ENCODE measurements around the gene CACNA2D4. TPM values are rescaled to one million over a fixed set of nuclear protein-coding genes. Genes with fewer than 3 reads are reported as not detected.

CACNA2D4 gene
- polyA plus RNA-seq, 2 donors: 0.84 to 0.89 TPM

DNA sequence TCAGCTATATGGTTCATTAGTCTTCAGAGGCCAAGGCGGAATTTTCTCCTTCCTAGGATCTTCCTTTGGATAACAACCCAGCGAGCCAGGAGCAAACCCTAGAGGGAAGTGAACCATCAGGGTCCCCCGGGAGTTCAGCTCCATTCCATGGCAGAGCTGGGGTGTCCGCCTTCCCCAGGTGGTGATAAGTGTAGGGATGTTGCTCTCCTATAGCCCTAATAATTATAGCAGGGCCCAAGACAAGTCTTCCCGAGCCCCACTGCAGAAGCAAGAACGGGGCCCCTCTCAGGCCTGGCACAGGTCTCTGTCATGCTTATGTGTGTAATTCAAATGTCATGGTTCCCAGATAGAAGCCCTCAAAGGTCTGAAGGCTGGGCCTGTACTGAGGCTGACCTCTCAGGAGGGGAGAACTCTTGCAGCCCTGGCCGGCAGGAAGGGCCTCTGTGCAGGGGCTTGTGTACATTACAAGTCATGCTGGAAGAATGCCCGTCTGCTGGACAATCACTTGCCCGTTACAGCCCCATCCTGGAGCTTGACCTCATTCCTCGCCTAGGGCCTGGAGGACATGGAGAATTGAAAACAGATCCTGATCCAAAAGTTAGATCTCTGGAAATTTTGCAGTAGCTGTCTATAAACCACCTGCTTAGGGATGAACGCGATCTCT is 80.8 kb downstream of the CACNA2D4 start:
- Histone ChIP-seq H3K4me1 (ENCODE audit: control insufficient read depth in 2 of 2, insufficient read depth in 2 of 2, low read length in 1 of 2) (no peaks in the 10 kb centered on the region), H3K9me3 (ENCODE audit: control insufficient read depth in 2 of 2, insufficient read depth in 1 of 2, low read depth in 1 of 2, low read length in 1 of 2) (no peaks in the 10 kb centered on the region), H3K4me3 (ENCODE audit: low read depth in 1 of 2, low read length in 2 of 2) (no peak overlapping the region), H3K27ac (ENCODE audit: low read depth in 2 of 2, low read length in 1 of 2) (no peak overlapping the region), H3K27me3 (ENCODE audit: control insufficient read depth in 1 of 2, insufficient read depth in 2 of 2, low read length in 2 of 2) (no peaks in the 10 kb centered on the region), H3K36me3 (ENCODE audit: control insufficient read depth in 2 of 2, insufficient read depth in 2 of 2, low read length in 1 of 2) (no peaks in the 10 kb centered on the region)
- 83 to 88% methylated on average over 12 of the region's 12 CpGs for WGBS, 2 donors

DNA sequence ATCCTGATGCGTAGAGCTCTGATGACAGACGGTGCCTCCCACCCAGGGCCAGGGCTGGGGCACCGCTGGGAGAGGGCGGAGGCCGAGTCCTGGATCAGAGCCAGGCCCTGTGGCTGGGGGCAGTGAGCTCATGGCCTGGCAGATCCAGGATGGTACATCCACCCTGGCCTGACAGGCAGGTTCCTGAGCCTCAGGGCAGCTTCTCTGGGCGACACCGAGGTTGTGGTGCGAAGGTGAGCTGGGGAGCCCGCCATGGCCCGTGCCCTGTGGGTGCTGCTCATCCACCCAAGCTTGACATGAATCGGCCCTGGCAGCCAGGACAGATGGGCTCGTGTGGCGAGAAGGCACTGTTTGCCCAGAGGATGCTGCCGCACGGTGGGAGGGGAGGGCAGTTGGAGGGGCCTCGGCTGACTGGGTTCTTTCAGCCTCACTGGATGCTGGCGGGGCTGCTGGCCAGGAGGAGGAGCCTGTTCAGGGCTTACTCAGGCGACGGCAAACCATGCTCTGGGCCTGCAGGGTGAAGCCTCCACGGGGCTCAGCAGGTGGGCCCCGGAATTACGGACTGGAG is 81.5 kb downstream of the CACNA2D4 start:
- 50 to 54% methylated on average over 21 to 22 of the region's 22 CpGs for WGBS, 2 donors
- H3K27ac ChIP-seq (ENCODE audit: low read depth in 2 of 2, low read length in 1 of 2): no peak overlapping the region
- H3K27me3 ChIP-seq (ENCODE audit: control insufficient read depth in 1 of 2, insufficient read depth in 2 of 2, low read length in 2 of 2): no peaks in the 10 kb centered on the region

DNA sequence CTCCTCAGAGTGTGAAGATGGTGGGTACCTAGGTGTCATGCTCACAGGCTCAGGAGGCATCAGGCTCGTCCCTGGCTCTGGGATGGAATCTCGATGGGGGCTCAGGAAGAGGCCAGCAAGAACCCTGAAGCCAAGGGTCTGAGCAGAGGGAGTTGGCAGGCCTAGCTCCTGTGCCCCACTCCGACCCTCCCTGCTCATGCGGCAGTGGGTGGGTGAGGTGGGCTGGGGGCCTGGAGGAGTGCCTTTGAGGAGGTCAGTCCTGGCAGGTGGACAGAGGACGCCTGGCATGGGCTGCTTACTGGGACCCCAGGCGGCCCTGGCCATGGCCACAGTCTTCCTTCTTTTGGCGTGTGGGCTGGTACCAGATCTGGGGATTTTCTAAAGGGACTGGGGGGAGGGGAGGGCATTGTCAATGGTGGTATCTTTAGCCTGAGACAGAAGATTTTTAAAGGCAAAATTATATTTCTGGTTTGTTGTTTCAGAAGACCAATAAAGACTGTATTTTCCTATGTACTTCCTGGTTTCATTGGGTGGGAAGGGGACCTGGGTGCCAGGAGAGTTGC is 82.1 kb downstream of the CACNA2D4 start:
- H3K9me3 ChIP-seq (ENCODE audit: control insufficient read depth in 2 of 2, insufficient read depth in 1 of 2, low read depth in 1 of 2, low read length in 1 of 2): no peaks in the 10 kb centered on the region
- no peak overlapping the region for H3K4me3 ChIP-seq (ENCODE audit: low read depth in 1 of 2, low read length in 2 of 2)
- no peaks in the 10 kb centered on the region for H3K36me3 ChIP-seq (ENCODE audit: control insufficient read depth in 2 of 2, insufficient read depth in 2 of 2, low read length in 1 of 2)
- H3K27me3 ChIP-seq (ENCODE audit: control insufficient read depth in 1 of 2, insufficient read depth in 2 of 2, low read length in 2 of 2): peaks cover 0 to 1% of the 10 kb centered on the region in 2 donors
- H3K4me1 ChIP-seq (ENCODE audit: control insufficient read depth in 2 of 2, insufficient read depth in 2 of 2, low read length in 1 of 2): peaks cover 1% of the 10 kb centered on the region in 2 donors
- WGBS, 2 donors: 69 to 79% methylated on average over 7 of the region's 7 CpGs
- no peak overlapping the region for H3K27ac ChIP-seq (ENCODE audit: low read depth in 2 of 2, low read length in 1 of 2)

More for the DNA sequence above, 81.5 kb downstream of the CACNA2D4 start:
- no peak overlapping the region for H3K4me3 ChIP-seq (ENCODE audit: low read depth in 1 of 2, low read length in 2 of 2)
- no peaks in the 10 kb centered on the region for H3K4me1 ChIP-seq (ENCODE audit: control insufficient read depth in 2 of 2, insufficient read depth in 2 of 2, low read length in 1 of 2)
- H3K9me3 ChIP-seq (ENCODE audit: control insufficient read depth in 2 of 2, insufficient read depth in 1 of 2, low read depth in 1 of 2, low read length in 1 of 2): no peaks in the 10 kb centered on the region
- no peaks in the 10 kb centered on the region for H3K36me3 ChIP-seq (ENCODE audit: control insufficient read depth in 2 of 2, insufficient read depth in 2 of 2, low read length in 1 of 2)

DNA sequence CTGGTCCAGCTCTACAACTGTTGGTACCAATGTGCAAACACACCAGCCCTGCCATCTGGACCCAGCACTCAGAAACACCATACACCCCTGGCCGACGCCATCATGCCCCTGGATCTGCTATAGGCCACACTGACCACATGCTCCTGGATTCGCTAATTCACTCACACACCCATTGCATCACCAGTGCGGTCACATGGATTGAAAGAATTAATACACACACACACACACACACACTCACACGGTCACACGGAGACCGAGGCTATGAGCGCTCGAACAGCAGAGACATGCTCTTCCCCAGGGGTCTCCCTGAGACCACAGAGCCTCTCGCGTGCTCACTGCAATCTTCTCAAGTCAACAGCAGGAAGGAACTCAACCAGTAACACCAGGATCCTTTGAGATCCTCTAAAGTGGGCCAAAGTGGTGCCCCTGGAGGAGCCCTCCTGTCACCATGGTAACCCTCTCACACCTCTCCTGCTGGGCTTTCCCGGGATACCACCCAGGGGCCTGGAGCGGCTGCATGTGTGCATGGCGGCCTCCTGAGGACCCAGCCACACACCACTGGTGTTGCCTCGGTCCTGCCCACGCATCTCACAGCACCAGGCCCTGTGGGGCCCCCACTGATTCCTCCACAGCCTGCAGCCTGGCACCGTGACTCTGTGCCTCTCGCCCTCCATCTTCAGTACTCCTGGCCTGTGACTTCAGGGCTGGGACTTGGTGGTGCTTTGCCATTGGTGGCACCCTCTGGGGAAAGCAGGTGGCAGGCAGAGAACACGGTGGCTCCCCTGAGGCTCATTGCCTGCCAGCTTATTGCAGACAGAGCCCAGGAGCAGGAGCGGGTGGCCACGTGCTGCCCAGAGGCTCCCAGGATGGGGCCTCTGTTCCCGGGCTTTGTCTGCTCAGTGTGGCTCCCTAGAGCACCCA is 83.0 kb downstream of the CACNA2D4 start:
- WGBS, 2 donors: 77 to 82% methylated on average over 22 of the region's 22 CpGs
- Histone ChIP-seq H3K27me3 (ENCODE audit: control insufficient read depth in 1 of 2, insufficient read depth in 2 of 2, low read length in 2 of 2) (peaks cover 0 to 3% of the 10 kb centered on the region in 2 donors), H3K4me1 (ENCODE audit: control insufficient read depth in 2 of 2, insufficient read depth in 2 of 2, low read length in 1 of 2) (peaks cover 7% of the 10 kb centered on the region in 2 donors), H3K9me3 (ENCODE audit: control insufficient read depth in 2 of 2, insufficient read depth in 1 of 2, low read depth in 1 of 2, low read length in 1 of 2) (no peaks in the 10 kb centered on the region), H3K36me3 (ENCODE audit: control insufficient read depth in 2 of 2, insufficient read depth in 2 of 2, low read length in 1 of 2) (no peaks in the 10 kb centered on the region), H3K4me3 (ENCODE audit: low read depth in 1 of 2, low read length in 2 of 2) (no peak overlapping the region), H3K27ac (ENCODE audit: low read depth in 2 of 2, low read length in 1 of 2) (no peak overlapping the region)

DNA sequence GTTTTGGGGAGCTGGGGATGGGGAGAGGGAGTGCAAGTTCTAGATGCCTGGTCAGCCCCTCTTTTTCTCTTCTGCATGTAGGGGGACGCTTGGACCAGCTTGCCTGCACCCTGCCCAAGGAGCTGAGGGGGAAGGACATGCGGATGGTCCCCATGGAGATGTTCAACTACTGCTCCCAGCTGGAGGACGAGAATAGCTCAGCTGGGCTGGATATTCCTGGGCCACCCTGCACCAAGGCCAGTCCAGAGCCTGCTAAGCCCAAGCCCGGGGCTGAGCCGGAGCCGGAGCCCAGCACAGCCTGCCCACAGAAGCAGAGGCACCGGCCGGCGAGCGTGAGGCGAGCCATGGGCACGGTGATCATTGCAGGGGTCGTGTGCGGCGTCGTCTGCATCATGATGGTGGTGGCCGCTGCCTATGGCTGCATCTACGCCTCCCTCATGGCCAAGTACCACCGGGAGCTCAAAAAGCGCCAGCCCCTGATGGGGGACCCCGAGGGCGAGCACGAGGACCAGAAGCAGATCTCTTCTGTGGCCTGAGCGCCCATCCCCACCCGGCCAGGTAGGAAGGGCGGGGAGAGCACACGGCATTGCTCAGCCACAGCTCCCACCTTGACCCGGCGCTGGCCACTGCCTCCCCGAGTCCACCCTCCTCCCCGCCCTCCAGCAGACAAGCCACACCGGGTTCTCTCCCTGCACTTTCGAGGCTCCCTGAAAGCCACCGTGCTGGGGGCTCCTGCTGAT is 84.1 kb downstream of the CACNA2D4 start:
- H3K27me3 ChIP-seq (ENCODE audit: control insufficient read depth in 1 of 2, insufficient read depth in 2 of 2, low read length in 2 of 2): peaks cover 0 to 3% of the 10 kb centered on the region in 2 donors
- no peak overlapping the region for H3K27ac ChIP-seq (ENCODE audit: low read depth in 2 of 2, low read length in 1 of 2)
- no peaks in the 10 kb centered on the region for H3K9me3 ChIP-seq (ENCODE audit: control insufficient read depth in 2 of 2, insufficient read depth in 1 of 2, low read depth in 1 of 2, low read length in 1 of 2)
- no peak overlapping the region for H3K4me3 ChIP-seq (ENCODE audit: low read depth in 1 of 2, low read length in 2 of 2)
- H3K4me1 ChIP-seq (ENCODE audit: control insufficient read depth in 2 of 2, insufficient read depth in 2 of 2, low read length in 1 of 2): peaks cover 7% of the 10 kb centered on the region in 2 donors
- WGBS, 2 donors: 85% methylated on average over 34 of the region's 34 CpGs
- H3K36me3 ChIP-seq (ENCODE audit: control insufficient read depth in 2 of 2, insufficient read depth in 2 of 2, low read length in 1 of 2): no peaks in the 10 kb centered on the region

DNA sequence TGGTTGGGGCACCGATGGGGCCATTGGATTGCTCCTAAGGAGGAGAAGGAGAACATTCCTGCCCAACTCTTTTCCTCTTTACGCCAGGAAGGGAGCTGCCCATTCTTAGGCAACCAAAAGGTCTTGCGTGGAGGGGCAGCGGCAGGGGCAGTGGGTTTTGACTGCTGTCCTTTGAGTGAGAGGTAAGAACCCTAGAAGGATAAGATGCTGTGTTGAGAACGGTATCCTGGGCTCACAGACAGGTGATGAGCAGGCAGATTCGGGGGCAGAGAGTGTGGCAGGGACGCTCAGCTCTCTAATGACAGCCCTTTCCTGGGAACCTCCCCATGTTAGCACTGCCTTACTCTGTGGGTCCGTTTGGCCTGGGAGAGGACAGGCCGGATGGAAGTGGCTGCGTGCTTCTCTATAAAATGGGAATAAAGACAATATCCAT is 84.8 kb downstream of the CACNA2D4 start:
- H3K4me1 ChIP-seq (ENCODE audit: control insufficient read depth in 2 of 2, insufficient read depth in 2 of 2, low read length in 1 of 2): peaks cover 7% of the 10 kb centered on the region in 2 donors
- H3K27me3 ChIP-seq (ENCODE audit: control insufficient read depth in 1 of 2, insufficient read depth in 2 of 2, low read length in 2 of 2): peaks cover 0 to 3% of the 10 kb centered on the region in 2 donors
- H3K36me3 ChIP-seq (ENCODE audit: control insufficient read depth in 2 of 2, insufficient read depth in 2 of 2, low read length in 1 of 2): no peaks in the 10 kb centered on the region
- no peak overlapping the region for H3K4me3 ChIP-seq (ENCODE audit: low read depth in 1 of 2, low read length in 2 of 2)
- H3K9me3 ChIP-seq (ENCODE audit: control insufficient read depth in 2 of 2, insufficient read depth in 1 of 2, low read depth in 1 of 2, low read length in 1 of 2): no peaks in the 10 kb centered on the region
- 81 to 82% methylated on average over 10 of the region's 10 CpGs for WGBS, 2 donors
- no peak overlapping the region for H3K27ac ChIP-seq (ENCODE audit: low read depth in 2 of 2, low read length in 1 of 2)

DNA sequence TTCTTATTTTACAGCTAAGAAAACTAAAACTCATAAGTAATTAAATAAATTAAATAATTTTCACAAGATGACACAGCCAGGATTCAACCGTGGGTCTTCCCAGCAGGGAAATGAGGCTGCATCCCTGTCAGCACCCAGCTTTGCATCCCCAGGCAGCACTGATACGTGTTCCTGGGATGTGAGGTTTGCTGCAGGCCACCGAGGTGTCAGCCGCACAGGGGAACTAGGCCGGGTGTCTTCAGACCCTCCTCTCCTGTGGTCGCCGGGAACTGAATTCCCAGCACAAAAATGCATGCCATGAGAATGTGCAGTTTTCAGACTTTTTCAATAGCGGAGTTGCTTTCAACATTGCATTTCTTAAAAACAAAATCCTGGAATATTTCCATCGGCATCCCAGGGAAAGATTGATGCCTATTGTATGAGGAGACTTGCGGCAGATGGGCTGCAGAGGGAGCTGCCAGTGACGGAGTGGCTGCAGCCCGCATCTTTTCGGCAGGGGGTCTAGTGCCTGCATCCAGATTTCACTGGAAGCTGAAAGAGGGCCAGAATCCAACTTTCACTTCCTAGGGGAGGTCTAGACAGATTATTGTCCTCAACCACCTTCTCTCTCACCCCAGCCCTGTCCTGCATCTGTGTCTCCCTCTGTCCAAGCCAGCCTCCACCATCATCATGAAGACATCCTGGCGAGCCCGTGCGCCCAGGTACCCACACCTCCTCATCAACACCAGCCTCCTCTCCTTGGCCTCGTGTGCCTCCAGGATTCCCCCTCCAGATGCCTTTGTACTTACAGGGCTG is 85.5 kb downstream of the CACNA2D4 start:
- no peaks in the 10 kb centered on the region for H3K9me3 ChIP-seq (ENCODE audit: control insufficient read depth in 2 of 2, insufficient read depth in 1 of 2, low read depth in 1 of 2, low read length in 1 of 2)
- H3K36me3 ChIP-seq (ENCODE audit: control insufficient read depth in 2 of 2, insufficient read depth in 2 of 2, low read length in 1 of 2): no peaks in the 10 kb centered on the region
- 71 to 75% methylated on average over 17 of the region's 17 CpGs for WGBS, 2 donors
- peaks cover 7% of the 10 kb centered on the region in 2 donors for H3K4me1 ChIP-seq (ENCODE audit: control insufficient read depth in 2 of 2, insufficient read depth in 2 of 2, low read length in 1 of 2)
- H3K27me3 ChIP-seq (ENCODE audit: control insufficient read depth in 1 of 2, insufficient read depth in 2 of 2, low read length in 2 of 2): peaks cover 0 to 3% of the 10 kb centered on the region in 2 donors
- H3K27ac ChIP-seq (ENCODE audit: low read depth in 2 of 2, low read length in 1 of 2): no peak overlapping the region
- H3K4me3 ChIP-seq (ENCODE audit: low read depth in 1 of 2, low read length in 2 of 2): no peak overlapping the region

DNA sequence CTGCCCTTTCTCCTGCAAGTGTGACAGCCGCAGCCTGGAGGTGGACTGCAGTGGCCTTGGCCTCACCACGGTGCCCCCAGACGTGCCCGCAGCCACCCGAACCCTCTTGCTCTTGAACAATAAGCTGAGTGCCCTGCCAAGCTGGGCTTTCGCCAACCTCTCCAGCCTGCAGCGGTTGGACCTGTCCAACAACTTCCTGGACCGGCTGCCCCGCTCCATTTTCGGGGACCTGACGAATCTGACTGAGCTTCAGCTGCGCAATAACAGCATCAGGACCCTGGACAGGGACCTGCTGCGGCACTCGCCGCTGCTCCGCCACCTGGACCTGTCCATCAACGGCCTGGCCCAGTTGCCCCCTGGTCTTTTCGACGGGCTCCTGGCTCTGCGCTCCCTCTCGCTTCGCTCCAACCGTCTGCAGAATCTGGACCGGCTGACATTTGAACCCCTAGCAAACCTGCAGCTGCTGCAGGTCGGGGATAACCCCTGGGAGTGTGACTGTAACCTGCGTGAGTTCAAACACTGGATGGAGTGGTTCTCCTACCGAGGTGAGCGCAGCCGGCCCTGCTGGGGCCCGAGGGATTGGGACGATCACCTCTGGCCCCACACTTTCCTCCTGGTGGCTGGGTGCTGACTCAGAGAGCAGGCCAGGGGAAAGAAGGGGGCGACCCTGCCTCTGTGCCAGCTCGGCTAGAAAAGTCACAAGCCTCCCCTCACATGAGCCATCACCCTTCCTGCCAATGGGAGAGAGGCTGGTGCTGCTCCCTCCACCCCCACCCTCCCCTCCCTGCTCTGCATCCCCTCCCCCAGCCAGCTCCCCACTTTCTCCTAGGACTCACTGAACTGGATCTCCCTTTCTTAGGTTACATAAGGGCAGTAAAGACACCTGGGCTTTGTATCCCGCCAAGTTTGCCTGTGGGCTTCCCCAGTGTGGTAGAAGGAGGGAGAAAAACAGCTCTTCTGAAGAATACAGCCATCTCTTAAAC is 87.2 kb downstream of the CACNA2D4 start:
- no peaks in the 10 kb centered on the region for H3K36me3 ChIP-seq (ENCODE audit: control insufficient read depth in 2 of 2, insufficient read depth in 2 of 2, low read length in 1 of 2)
- WGBS, 2 donors: 9 to 10% methylated on average over 34 of the region's 34 CpGs
- H3K4me3 ChIP-seq (ENCODE audit: low read depth in 1 of 2, low read length in 2 of 2): no peak overlapping the region
- peaks cover 0 to 3% of the 10 kb centered on the region in 2 donors for H3K27me3 ChIP-seq (ENCODE audit: control insufficient read depth in 1 of 2, insufficient read depth in 2 of 2, low read length in 2 of 2)
- peaks cover 7% of the 10 kb centered on the region in 2 donors for H3K4me1 ChIP-seq (ENCODE audit: control insufficient read depth in 2 of 2, insufficient read depth in 2 of 2, low read length in 1 of 2)
- no peaks in the 10 kb centered on the region for H3K9me3 ChIP-seq (ENCODE audit: control insufficient read depth in 2 of 2, insufficient read depth in 1 of 2, low read depth in 1 of 2, low read length in 1 of 2)
- H3K27ac ChIP-seq (ENCODE audit: low read depth in 2 of 2, low read length in 1 of 2): no peak overlapping the region

All from esophagus (tissue), 2 donors.